Upper lobe of left lung (tissue), 4 donors: ENCODE data around the gene BACE2.

Experiments
- EP300 ChIP-seq, 4 donors: sonication (generic); formaldehyde crosslinking; IDR thresholded peaks; one replicate each; pipeline ENCODE4 v1.5.1; 2017; ENCODE audit warnings: antibody characterized with exemption in 4 of 4, control low read depth in 2 of 4
- POLR2A ChIP-seq, 4 donors: fragments of 450-650 bp; IDR thresholded peaks; one replicate each; pipeline ENCODE4 v1.5.1; 2016 to 2017; ENCODE audit warnings: antibody characterized with exemption in 4 of 4, mild to moderate bottlenecking in 2 of 4
- POLR2AphosphoS5 ChIP-seq, 2 donors: sonication (generic); formaldehyde crosslinking; IDR thresholded peaks; one replicate each; pipeline ENCODE4 v1.5.1; 2017; ENCODE audit warnings: antibody characterized with exemption in 2 of 2
- TF ChIP-seq, protein P1 (sequence below), 6 experiments: fragments of 450-650 bp in 4 of 6; fragments of 200-600 bp in 2 of 6; sonication (generic) in 2 of 6; IDR thresholded peaks; one replicate each; pipeline ENCODE4 v1.5.1; 2016 to 2019; ENCODE audit warnings: antibody characterized with exemption in 6 of 6

- TF ChIP-seq POLR2A (IDR thresholded peaks at IDR 0.05) (no peak), EP300 (IDR thresholded peaks at IDR 0.05) (no peak), POLR2AphosphoS5 (IDR thresholded peaks at IDR 0.05) (no peak)
- TF ChIP-seq, protein P1, sequence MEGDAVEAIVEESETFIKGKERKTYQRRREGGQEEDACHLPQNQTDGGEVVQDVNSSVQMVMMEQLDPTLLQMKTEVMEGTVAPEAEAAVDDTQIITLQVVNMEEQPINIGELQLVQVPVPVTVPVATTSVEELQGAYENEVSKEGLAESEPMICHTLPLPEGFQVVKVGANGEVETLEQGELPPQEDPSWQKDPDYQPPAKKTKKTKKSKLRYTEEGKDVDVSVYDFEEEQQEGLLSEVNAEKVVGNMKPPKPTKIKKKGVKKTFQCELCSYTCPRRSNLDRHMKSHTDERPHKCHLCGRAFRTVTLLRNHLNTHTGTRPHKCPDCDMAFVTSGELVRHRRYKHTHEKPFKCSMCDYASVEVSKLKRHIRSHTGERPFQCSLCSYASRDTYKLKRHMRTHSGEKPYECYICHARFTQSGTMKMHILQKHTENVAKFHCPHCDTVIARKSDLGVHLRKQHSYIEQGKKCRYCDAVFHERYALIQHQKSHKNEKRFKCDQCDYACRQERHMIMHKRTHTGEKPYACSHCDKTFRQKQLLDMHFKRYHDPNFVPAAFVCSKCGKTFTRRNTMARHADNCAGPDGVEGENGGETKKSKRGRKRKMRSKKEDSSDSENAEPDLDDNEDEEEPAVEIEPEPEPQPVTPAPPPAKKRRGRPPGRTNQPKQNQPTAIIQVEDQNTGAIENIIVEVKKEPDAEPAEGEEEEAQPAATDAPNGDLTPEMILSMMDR (IDR thresholded peaks at IDR 0.05), result no peak
Observed at GRCh38 chr21:41321211-41321907, 153.4 kb downstream of the BACE2 start.
